Measurements from ENCODE around the gene CLECL1.
"Not testable (repeated sequence)": the region's sequence is repeated elsewhere in the genome, so short reads cannot be mapped to it uniquely, and the experiment has no call there.

CLECL1 gene

GRCh38 chr12:9719790-9720189, 13.1 kb downstream of the CLECL1 start:
- DNase-seq (ENCODE audit: low read depth): no peak

- no peak for DNase-seq (ENCODE audit: low read depth)
Measured at GRCh38 chr12:9718968-9719367, 13.9 kb downstream of the CLECL1 start.

GRCh38 chr12:9717070-9717925, 15.6 kb downstream of the CLECL1 start:
- DNase-seq (ENCODE audit: low read depth): no peak

GRCh38 chr12:9713032-9713558, 19.8 kb downstream of the CLECL1 start:
- not testable (repeated sequence) for DNase-seq (ENCODE audit: low read depth)

GRCh38 chr12:9711664-9712063, 21.2 kb downstream of the CLECL1 start:
- DNase-seq (ENCODE audit: low read depth): no peak

- DNase-seq (ENCODE audit: low read depth): no peak
Measured at GRCh38 chr12:9710584-9711375, 22.1 kb downstream of the CLECL1 start.

- DNase-seq (ENCODE audit: low read depth): no peak
Measured at GRCh38 chr12:9708853-9709252, 24.0 kb downstream of the CLECL1 start.

GRCh38 chr12:9707864-9708808, 24.8 kb downstream of the CLECL1 start:
- DNase-seq (ENCODE audit: low read depth): peak; percentile 45

- DNase-seq (ENCODE audit: low read depth): no peak
Measured at GRCh38 chr12:9707356-9707755, 25.5 kb downstream of the CLECL1 start.

GRCh38 chr12:9706086-9706685, 26.7 kb downstream of the CLECL1 start:
- no peak for DNase-seq (ENCODE audit: low read depth)

GRCh38 chr12:9704561-9704960, 28.3 kb downstream of the CLECL1 start:
- DNase-seq (ENCODE audit: low read depth): not testable (repeated sequence)

- DNase-seq (ENCODE audit: low read depth): no peak
Measured at GRCh38 chr12:9702255-9702654, 30.6 kb downstream of the CLECL1 start.

GRCh38 chr12:9701380-9702154, 31.3 kb downstream of the CLECL1 start:
- no peak for DNase-seq (ENCODE audit: low read depth)

- DNase-seq (ENCODE audit: low read depth): no peak
Measured at GRCh38 chr12:9700606-9700956, 32.3 kb downstream of the CLECL1 start.

- DNase-seq (ENCODE audit: low read depth): no peak
Measured at GRCh38 chr12:9699898-9700605, 32.8 kb downstream of the CLECL1 start.

GRCh38 chr12:9699269-9699897, 33.5 kb downstream of the CLECL1 start:
- no peak for DNase-seq (ENCODE audit: low read depth)

GRCh38 chr12:9698681-9699080, 34.2 kb downstream of the CLECL1 start:
- DNase-seq (ENCODE audit: low read depth): no peak

GRCh38 chr12:9697619-9698018, 35.3 kb downstream of the CLECL1 start:
- DNase-seq (ENCODE audit: low read depth): no peak

- DNase-seq (ENCODE audit: low read depth): not testable (repeated sequence)
Measured at GRCh38 chr12:9695661-9696060, 37.2 kb downstream of the CLECL1 start.

Measured in activated T-helper 1 cell treated with Interleukin-2 at 50 U/mL for 16 hours (primary cell).